Neural progenitor cell (in vitro differentiated cells): ENCODE results near the gene FHDC1. TPM values are rescaled to one million over a fixed set of nuclear protein-coding genes. Genes with fewer than 3 reads are reported as not detected.

Source experiments
- DNase-seq: peaks from one replicate; pipeline ENCODE4 v3.0.0-alpha.2; 2016; ENCODE audit warnings: low spot score
- H2AFZ ChIP-seq: fragments of 200-600 bp; sonication (generic); replicated peaks from 2 replicates; pipeline ENCODE4 v1.6.1; 2016; ENCODE audit warnings: antibody characterized with exemption
- H3F3A ChIP-seq: fragments of 200-600 bp; sonication (generic); 2 replicates; pipeline ENCODE4 v1.6.1; 2016; ENCODE audit warnings: antibody characterized with exemption, low read depth
- H3K27ac ChIP-seq: fragments of 200-600 bp; sonication (generic); 2 replicates; pipeline ENCODE4 v1.5.1; 2016; ENCODE audit warnings: mild to moderate bottlenecking
- H3K27me3 ChIP-seq: fragments of 200-600 bp; sonication (generic); 2 replicates; pipeline ENCODE4 v1.6.1; 2016; ENCODE audit warnings: mild to moderate bottlenecking, moderate library complexity
- H3K36me3 ChIP-seq: fragments of 200-600 bp; sonication (generic); 2 replicates; pipeline ENCODE4 v1.5.1; 2016
- H3K4me1 ChIP-seq: fragments of 200-600 bp; sonication (generic); 2 replicates; pipeline ENCODE4 v1.6.1; 2016; ENCODE audit warnings: mixed run types
- H3K4me2 ChIP-seq: fragments of 200-600 bp; sonication (generic); 2 replicates; pipeline ENCODE4 v1.6.1; 2016
- H3K4me3 ChIP-seq: fragments of 200-600 bp; sonication (generic); 2 replicates; pipeline ENCODE4 v1.5.1; 2016
- H3K79me2 ChIP-seq: fragments of 200-600 bp; sonication (generic); 2 replicates; pipeline ENCODE4 v1.6.1; 2016; ENCODE audit warnings: low read depth
- H3K9ac ChIP-seq: fragments of 200-600 bp; sonication (generic); 2 replicates; pipeline ENCODE4 v1.6.1; 2016
- H3K9me3 ChIP-seq: fragments of 200-600 bp; sonication (generic); 2 replicates; pipeline ENCODE4 v1.5.1; 2016; ENCODE audit warnings: low read depth
- H4K20me1 ChIP-seq: fragments of 200-600 bp; sonication (generic); 2 replicates; pipeline ENCODE4 v1.6.1; 2016; ENCODE audit warnings: low read depth
- H3K27ac Mint-ChIP-seq: 3 replicates; pipeline ENCODE4 v1.8.0; 2021; ENCODE audit warnings: mixed read lengths
- H3K27me3 Mint-ChIP-seq: 2 replicates; pipeline ENCODE4 v1.8.0; 2022; ENCODE audit warnings: low read depth, mild to moderate bottlenecking, inconsistent platforms, moderate library complexity, mixed read lengths; ENCODE audit not compliant: insufficient read depth
- H3K36me3 Mint-ChIP-seq: 3 replicates; pipeline ENCODE4 v1.8.0; 2021; ENCODE audit warnings: mixed read lengths
- H3K4me1 Mint-ChIP-seq: 3 replicates; pipeline ENCODE4 v1.8.0; 2021; ENCODE audit warnings: mixed read lengths
- H3K4me3 Mint-ChIP-seq: 3 replicates; pipeline ENCODE4 v1.8.0; 2021; ENCODE audit warnings: mild to moderate bottlenecking, moderate library complexity, mixed read lengths
- H3K9me3 Mint-ChIP-seq: 3 replicates; pipeline ENCODE4 v1.8.0; 2020; ENCODE audit warnings: mixed read lengths
- EZH2 ChIP-seq: fragments of 200-600 bp; sonication (generic); IDR thresholded peaks from 2 replicates; pipeline ENCODE4 v1.6.1; 2017; ENCODE audit warnings: antibody characterized with exemption, mild to moderate bottlenecking, moderate library complexity
- EZH2phosphoT487 ChIP-seq: fragments of 200-600 bp; sonication (generic); IDR thresholded peaks from 2 replicates; pipeline ENCODE4 v1.6.1; 2017; ENCODE audit warnings: antibody characterized with exemption
- total RNA-seq: library from RNA; depleted of rRNA; stranded (reverse); fragments of >200 nt; gene quantifications from 2 replicates; pipeline ENCODE4 v1.2.3, GENCODE V29; 2015; ENCODE audit warnings: low replicate concordance
- TF ChIP-seq, protein P1 (sequence below): fragments of 200-600 bp; sonication (generic); IDR thresholded peaks from 2 replicates; pipeline ENCODE4 v1.5.1; 2017; ENCODE audit warnings: antibody characterized with exemption, mild to moderate bottlenecking

The FHDC1 gene
- total RNA-seq, 1 donor from 2014 or later: 3.0 TPM

DNA sequence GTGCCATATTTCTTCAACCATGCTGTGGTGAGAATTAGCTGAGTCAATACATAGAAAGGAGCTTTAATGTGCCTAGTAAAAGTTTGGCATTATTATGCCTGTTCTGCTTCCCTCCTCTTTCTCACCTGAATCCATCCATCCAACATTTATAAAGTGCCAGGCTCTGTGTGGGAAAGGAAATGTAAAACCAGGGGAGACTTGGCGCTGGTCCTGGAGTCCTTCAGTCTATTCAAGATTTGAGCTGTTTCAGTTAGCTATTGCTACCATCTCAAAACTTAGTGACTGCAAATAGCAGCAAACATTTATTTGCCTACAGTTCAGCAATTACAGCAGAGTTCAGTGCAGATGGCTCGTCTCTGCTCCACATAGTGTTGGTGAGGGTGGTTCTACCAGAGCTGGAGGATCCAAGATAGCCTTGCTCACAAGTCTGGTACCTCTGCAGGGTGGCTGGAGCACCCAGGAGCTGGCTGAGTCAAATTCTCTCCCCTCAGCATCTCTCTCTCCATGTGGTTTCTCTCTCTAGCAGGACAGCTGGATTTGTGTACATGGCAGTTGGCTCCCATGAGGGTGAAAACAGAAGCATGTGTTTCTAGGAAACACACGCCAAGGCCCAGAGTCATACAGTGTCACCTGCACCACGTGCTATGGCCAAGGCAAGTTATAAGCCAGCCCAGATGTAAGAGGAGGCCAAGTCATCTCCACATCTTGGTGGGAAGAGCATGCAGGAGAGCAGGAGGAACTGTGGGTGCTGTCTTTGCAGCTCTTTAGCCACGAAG is 77.3 kb downstream of the FHDC1 start:
- DNase-seq: no peak
- peak overlapping the region; percentile 50 for H2AFZ ChIP-seq
- no peaks in the 10 kb centered on the region for H3K4me1 ChIP-seq
- no peaks in the 10 kb centered on the region for H3K36me3 Mint-ChIP-seq
- H3F3A ChIP-seq: peaks cover 4% of the 10 kb centered on the region
- no peaks in the 10 kb centered on the region for H4K20me1 ChIP-seq
- H3K9me3 Mint-ChIP-seq: peaks cover 8% of the 10 kb centered on the region
- H3K4me2 ChIP-seq: no peak overlapping the region
- H3K79me2 ChIP-seq: no peaks in the 10 kb centered on the region
- no peak overlapping the region for H3K27ac Mint-ChIP-seq
- TF ChIP-seq EZH2 (no peak), EZH2phosphoT487 (no peak)
- TF ChIP-seq, protein P1, sequence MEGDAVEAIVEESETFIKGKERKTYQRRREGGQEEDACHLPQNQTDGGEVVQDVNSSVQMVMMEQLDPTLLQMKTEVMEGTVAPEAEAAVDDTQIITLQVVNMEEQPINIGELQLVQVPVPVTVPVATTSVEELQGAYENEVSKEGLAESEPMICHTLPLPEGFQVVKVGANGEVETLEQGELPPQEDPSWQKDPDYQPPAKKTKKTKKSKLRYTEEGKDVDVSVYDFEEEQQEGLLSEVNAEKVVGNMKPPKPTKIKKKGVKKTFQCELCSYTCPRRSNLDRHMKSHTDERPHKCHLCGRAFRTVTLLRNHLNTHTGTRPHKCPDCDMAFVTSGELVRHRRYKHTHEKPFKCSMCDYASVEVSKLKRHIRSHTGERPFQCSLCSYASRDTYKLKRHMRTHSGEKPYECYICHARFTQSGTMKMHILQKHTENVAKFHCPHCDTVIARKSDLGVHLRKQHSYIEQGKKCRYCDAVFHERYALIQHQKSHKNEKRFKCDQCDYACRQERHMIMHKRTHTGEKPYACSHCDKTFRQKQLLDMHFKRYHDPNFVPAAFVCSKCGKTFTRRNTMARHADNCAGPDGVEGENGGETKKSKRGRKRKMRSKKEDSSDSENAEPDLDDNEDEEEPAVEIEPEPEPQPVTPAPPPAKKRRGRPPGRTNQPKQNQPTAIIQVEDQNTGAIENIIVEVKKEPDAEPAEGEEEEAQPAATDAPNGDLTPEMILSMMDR: no peak
- no peak overlapping the region for H3K9ac ChIP-seq
- H3K4me1 Mint-ChIP-seq: no peaks in the 10 kb centered on the region
- no peak overlapping the region for H3K4me3 Mint-ChIP-seq
- no peak overlapping the region for H3K27ac ChIP-seq
- H3K4me3 ChIP-seq: no peak overlapping the region
- H3K36me3 ChIP-seq: no peaks in the 10 kb centered on the region
- H3K27me3 Mint-ChIP-seq: peaks cover 5% of the 10 kb centered on the region
- H3K27me3 ChIP-seq: no peaks in the 10 kb centered on the region
- no peaks in the 10 kb centered on the region for H3K9me3 ChIP-seq

GRCh38 chr4:153014460-153014859 is 78.3 kb downstream of the FHDC1 start:
- Histone ChIP-seq H3K4me1 (peaks cover 7% of the 10 kb centered on the region), H3K27me3 (no peaks in the 10 kb centered on the region)
- H3K27ac Mint-ChIP-seq: no peak overlapping the region

DNA sequence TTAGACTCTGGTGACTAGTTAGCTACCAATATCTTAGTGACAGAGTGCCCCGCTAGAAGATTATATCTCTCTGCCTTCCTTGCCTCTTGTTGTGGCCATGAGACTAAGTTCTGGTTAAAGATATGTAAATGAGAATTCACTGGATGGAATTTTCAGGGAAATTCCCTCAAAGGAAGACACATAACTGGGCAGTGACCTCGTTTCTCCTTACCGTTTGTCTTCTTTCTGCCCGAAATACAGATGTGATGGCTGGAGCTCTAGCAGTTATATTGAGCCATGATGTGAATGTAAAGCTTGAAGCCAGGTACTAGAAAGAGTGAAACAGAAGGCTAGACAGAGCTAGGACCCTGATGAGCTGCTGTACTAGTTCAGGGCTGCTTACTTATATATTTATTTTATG is 80.5 kb downstream of the FHDC1 start:
- Histone ChIP-seq H3K27me3 (no peaks in the 10 kb centered on the region), H3K4me2 (no peak overlapping the region), H3K4me3 (no peak overlapping the region), H4K20me1 (no peaks in the 10 kb centered on the region), H3K79me2 (no peaks in the 10 kb centered on the region), H3F3A (peaks cover 6% of the 10 kb centered on the region), H3K9ac (no peak overlapping the region), H3K36me3 (no peaks in the 10 kb centered on the region), H3K4me1 (peaks cover 14% of the 10 kb centered on the region), H3K9me3 (no peaks in the 10 kb centered on the region), H2AFZ (no peak overlapping the region), H3K27ac (no peak overlapping the region)
- Mint-ChIP-seq H3K27ac (no peak overlapping the region), H3K27me3 (peaks cover 6% of the 10 kb centered on the region), H3K36me3 (peaks cover 1% of the 10 kb centered on the region), H3K9me3 (peaks cover 2% of the 10 kb centered on the region), H3K4me1 (peaks cover 5% of the 10 kb centered on the region), H3K4me3 (no peak overlapping the region)
- DNase-seq: no peak
- TF ChIP-seq, protein P1: no peak
- TF ChIP-seq EZH2phosphoT487 (no peak), EZH2 (no peak)

More at GRCh38 chr4:153014460-153014859, 78.3 kb downstream of the FHDC1 start:
- Histone ChIP-seq H3K36me3 (no peaks in the 10 kb centered on the region), H3K4me3 (no peak overlapping the region), H3K79me2 (no peaks in the 10 kb centered on the region), H4K20me1 (no peaks in the 10 kb centered on the region), H3F3A (peaks cover 4% of the 10 kb centered on the region), H3K9me3 (no peaks in the 10 kb centered on the region), H3K9ac (no peak overlapping the region), H3K27ac (no peak overlapping the region), H3K4me2 (no peak overlapping the region), H2AFZ (no peak overlapping the region)
- peaks cover 5% of the 10 kb centered on the region for H3K27me3 Mint-ChIP-seq
- H3K4me3 Mint-ChIP-seq: no peak overlapping the region
- TF ChIP-seq, protein P1: no peak
- TF ChIP-seq EZH2: no peak
- no peak for TF ChIP-seq EZH2phosphoT487
- H3K36me3 Mint-ChIP-seq: no peaks in the 10 kb centered on the region
- H3K4me1 Mint-ChIP-seq: peaks cover 5% of the 10 kb centered on the region
- peaks cover 8% of the 10 kb centered on the region for H3K9me3 Mint-ChIP-seq
- DNase-seq: no peak
